Ecto neural progenitor cell (in vitro differentiated cells): Measurements from ENCODE around the gene OMA1.
"Not testable (repeated sequence)": the region's sequence is repeated elsewhere in the genome, so short reads cannot be mapped to it uniquely, and the experiment has no call there.

ENCODE experiments used
- DNase-seq: peaks from one replicate; pipeline ENCODE4 v3.0.0-alpha.2; 2018; ENCODE audit warnings: low spot score

Gene OMA1

DNA sequence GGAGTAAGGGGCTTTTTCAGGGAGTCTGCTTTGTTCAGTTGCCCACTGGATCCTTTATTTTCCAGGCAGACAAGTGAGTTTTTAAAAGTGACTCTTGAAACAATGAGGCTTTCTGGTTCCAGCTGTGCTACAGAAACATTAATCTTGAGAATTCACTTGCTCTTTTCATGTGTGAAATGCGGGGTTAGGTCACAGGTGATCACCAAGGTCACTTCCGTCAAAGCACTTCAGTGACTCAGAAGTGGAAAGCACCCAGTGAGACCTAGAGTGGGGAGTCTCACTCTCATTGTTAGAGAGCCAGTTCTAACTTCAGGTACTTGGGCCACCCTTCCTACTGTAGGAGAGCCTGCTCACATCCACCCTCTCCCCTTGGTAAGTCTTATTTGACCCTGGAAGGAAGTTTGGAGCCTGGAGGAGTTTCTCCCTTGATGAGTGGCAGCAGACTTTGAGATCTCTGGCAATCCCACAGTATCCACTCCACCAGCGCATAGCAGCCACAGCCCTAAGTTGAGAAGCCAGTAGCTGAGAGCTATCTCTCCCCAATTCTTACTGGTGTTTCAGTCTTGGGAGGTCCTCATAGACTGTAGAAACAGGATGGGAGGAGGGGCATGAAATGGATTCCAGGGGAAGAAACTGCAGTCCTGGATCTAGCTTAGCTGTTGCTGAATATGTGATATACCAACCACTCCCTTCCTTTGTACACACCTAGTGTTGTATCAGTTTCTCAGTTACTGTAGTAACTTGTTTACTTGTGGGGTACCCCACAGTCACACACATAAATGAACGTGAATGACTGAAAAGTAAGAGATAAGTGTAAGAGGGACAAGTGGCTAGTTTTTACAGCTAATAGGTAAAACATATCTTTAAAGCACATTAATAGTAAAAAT is 27.4 kb upstream of the OMA1 start:
- no peak for DNase-seq

- no peak for DNase-seq
Measured at GRCh38 chr1:58573138-58573537, 26.6 kb upstream of the OMA1 start.

DNA sequence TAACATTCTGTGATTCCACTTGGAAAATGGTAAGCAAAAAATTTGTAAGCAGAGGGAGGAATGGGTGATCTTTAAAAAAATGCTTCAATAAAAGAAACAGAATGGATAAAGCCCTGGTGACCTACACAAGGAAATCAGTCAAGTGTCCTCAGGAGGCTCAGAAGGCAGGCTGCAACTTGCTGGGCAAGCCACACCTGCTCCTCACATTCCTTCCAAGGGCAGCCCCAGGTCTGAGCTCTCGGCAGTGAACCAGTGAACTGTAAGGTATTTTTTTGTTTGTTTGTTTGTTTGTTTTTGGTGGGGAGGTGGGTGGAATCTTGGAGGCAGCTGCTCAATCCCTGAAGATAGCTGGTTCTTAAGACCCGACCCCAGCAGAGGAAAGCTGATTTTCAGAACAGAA is 26.2 kb upstream of the OMA1 start:
- DNase-seq = no peak

DNA sequence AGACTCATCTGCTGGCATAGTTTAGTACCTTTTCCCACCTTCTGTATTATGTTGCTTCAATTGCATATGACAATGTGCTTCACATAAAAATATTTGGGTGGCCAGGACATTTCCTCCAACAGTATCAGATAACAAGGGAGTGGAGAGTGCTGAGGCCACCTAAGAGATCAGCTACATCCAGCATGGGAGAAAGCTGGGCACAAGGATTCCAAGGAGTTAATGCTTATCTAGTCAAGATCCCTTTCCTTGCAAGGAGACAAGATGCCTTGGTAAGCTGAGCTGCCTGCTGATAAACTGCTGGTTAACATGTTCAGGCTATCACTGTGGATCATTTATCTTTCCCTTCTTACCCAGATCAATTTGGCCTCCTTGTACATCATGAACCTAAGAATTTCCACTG is 25.1 kb upstream of the OMA1 start:
- DNase-seq = no peak

DNA sequence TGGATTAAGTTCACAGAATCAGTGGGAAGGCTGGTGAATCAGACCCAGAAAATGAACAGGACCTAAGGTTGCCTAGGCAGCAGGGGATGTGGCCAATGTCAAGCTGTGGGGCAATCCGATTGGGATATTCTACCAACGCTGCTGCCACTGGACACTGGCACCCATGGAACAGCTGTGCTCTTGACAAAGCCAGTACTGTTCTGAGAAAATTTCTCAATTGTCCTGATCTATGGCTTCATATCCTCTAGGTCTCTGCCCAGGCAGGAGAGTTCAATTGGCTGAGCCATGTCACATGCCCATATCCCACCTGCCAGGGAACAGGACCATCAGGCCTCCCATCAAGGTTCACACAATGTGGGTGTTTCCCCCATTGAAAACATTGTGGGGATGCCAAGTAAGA is 24.3 kb upstream of the OMA1 start:
- DNase-seq = no peak

DNA sequence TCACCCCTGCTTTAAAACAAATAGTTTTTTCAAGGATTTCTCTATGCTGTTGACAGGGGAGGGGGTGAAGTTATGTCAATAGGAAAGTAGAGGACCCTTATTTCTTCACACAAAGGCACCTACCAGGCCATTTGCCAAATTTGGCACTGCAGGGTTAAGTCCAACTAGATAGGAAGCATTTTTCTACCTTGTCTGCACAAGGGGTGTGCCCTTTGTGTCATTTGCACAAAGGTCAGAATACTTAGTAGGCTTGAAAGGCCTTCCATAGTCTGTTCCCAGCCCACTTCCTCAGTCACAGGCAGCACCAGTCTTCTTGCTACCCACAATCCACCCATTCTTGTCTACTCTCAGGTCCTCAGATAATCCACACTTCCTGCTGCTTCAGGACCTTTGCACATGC is 23.6 kb upstream of the OMA1 start:
- DNase-seq = no peak

GRCh38 chr1:58568911-58569310 is 22.4 kb upstream of the OMA1 start:
- DNase-seq = no peak

- DNase-seq = no peak
Measured at GRCh38 chr1:58568271-58568860, 21.8 kb upstream of the OMA1 start.

GRCh38 chr1:58566339-58566738 is 19.8 kb upstream of the OMA1 start:
- DNase-seq = no peak

DNA sequence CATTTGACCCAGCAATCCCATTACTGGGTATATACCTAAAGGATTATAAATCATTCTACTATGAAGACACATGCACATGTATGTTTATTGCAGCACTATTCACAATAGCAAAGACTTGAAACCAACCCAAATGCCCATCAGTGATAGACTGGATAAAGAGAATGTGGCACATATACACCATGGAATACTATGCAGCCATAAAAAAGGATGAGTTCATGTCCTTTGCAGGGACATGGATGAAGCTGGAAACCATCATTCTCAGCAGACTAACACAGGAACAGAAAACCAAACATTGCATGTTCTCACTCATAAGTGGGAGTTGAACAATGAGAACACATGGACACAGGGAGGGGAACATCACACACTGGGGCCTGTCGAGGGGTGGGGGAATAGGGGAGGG is 17.2 kb upstream of the OMA1 start:
- not testable (repeated sequence) for DNase-seq

DNA sequence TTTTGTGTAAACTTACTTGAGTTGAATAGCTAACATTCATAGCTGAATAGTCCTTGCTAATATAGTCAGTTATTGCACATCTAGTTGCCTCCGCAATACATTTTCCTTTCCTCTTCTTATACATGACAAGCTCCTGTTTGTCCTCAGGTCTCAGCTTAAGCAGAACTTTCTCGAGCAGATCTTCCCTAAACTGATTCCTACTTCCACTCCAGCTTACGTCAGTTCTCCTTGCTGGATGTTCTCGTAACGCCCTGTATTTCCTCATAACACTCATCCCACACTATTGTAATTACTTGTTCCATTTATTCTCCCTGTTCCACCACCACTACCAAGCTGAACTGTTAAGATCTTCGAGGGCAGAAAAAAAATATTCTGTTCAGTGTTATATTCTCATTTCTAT is 15.1 kb upstream of the OMA1 start:
- DNase-seq = no peak

GRCh38 chr1:58555393-58555792 is 8.9 kb upstream of the OMA1 start:
- no peak for DNase-seq

DNA sequence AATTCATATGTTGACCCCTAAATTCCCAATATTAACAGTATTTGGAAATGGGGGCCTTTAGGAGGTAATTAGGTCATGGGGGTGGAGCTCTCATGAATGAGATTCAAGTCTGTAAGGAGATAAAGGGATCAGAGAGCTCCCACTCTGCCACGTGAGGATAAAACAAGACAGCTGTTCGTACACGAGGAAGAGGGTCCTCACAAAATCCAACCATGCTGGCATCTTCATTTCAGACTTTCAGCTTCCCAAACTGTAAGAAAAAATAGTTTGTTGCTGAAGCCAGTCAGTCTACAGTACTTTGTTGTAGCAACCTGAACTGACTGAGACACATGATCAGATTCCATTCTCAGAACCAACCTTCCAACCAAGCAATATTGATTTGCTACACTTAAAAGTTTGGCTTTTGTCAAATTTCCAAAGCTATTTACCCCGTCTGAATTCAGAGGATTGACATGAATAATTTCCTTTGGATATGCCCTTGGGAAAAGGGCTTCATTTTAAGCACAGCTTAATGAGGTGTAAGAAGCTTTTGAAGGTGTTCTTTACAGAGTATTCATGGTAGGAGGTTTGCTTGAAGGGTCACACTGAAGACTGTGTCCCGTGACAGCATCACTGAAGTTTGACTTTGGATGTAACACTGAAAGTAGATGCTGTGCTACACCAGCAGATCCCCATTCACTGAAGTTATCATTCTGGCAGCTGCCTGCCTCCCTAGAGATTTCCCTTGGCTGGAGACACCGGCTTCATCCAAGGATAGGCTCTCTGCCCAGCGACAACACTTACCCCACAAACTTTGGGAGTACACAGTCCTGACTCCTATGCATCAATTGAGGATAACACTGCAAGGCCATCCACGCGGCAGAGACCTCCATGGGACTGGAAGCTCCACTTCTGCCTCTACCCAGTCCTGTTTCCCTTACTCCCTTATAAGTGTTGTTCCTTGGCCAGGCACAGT is 4.9 kb upstream of the OMA1 start:
- no peak for DNase-seq

DNA sequence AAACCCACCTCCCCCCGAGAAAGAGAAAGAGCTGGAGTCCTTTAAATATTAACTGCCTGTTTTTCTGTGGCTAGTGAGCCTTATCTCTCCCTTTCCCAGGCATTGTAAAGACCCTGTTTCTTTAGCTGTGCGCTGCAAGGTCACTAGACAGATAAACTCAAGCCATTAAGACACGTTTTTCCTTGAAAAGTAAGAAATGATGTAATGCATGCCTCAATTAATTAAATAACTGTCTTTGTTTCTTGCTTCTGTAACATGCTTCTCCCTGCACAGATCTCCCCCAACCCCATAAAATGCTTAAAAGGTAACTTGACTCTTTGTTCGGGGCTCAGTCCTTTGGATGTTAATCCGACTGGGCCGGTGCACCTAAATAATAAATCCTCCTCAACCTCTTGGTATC is 2.8 kb upstream of the OMA1 start:
- DNase-seq = not testable (repeated sequence)

GRCh38 chr1:58548371-58548770 is 1.8 kb upstream of the OMA1 start:
- no peak for DNase-seq

DNA sequence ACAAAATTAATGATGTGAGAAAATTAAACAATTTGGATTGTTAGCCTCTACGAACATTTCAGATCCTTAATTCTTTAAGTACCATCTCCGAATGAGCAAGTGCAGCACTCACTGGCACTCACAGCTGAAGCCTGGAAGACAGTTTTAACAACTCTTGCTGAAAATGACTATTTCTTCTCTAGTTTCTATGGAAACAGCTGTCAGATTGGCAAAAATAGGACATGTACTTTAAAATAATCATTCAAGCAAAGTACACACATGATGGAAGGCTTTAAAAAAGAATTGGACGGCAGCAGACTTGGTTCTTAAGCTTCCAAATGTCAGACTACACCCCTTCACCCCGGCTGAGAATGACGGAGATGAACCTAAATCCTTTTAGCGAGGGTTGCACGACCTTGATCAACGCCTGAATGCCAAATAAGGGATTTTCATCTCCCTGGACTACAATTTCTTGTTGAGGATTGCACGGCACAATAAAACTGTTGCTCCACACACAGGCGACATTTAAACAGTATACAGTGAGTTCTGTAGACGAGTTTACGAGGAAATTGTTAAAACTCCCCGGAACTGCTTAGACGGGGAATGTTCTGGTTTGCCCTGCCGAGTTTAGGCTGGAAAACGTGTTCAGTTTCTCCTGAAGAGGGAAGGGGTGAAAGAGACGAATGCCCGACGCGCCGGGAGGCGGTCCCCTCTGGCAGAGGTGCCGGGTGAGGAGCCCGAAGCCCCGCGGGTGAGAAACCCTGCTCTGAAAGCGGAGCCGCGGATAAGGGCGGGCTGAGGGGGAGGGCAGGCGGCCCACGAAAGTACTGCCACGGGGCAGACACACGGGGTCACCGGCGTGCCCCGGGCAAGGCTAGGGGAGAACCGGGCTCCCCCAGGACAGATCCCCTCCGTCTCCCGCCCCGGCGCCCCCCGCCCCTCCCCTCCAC is 671 bp downstream of the OMA1 start:
- no peak for DNase-seq

DNA sequence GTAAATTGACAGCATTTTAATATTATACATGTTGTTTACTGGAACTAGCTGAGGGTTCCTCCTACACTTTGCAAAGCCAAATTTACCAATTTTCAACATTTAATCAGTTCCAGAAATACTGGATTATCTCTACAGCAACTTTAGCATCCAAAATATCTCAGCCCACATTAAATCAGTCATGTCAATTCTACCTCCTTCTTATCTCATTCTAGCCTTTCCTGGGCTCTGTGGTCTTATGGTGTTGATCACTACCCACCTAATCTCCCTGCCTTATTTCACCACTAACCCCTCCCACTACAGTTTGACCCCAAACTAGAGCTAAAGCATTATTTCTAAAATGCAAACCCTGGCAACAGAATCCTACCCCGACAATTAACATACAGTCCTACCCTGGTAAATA is 3.3 kb downstream of the OMA1 start:
- DNase-seq = no peak

DNA sequence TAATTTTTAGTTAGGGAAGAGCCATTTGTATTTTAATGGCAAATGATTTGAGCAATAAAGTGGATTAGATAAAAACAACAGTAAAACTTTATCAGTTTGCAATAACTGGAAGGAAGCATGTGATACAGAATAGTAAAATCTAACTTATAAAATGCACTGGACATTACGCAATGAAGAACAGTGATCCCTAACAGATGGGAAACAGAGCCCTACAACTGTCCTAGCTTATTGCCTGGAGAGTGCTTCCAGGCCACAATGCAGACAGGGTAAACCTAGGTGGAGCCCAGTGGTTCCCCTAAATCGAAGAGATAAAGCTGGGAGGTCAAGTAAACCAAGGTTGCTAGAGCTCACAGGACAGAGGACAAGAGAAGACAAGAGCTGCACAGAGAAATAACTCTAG is 7.0 kb downstream of the OMA1 start:
- no peak for DNase-seq

GRCh38 chr1:58538821-58539220 is 7.7 kb downstream of the OMA1 start:
- no peak for DNase-seq

- not testable (repeated sequence) for DNase-seq
Measured at GRCh38 chr1:58531842-58532241, 14.7 kb downstream of the OMA1 start.

GRCh38 chr1:58529284-58529683 is 17.2 kb downstream of the OMA1 start:
- DNase-seq = no peak

GRCh38 chr1:58528518-58528917 is 18.0 kb downstream of the OMA1 start:
- DNase-seq = no peak
